HEK293T (cell line): ENCODE results near the gene SCAANT1.

ENCODE experiments used
- CTCF ChIA-PET: fragments of 350-600 bp; formaldehyde crosslinking; extraction: SDS; loops from one replicate; lab custom pipeline; 2021; ENCODE audit warnings: antibody characterized with exemption, inconsistent platforms; lab: Yijun Ruan, JAX
- POLR2A ChIA-PET: fragments of 350-600 bp; formaldehyde crosslinking; extraction: SDS; loops from one replicate; lab custom pipeline; 2020; ENCODE audit warnings: antibody characterized with exemption, inconsistent platforms; lab: Yijun Ruan, JAX
- DNase-seq: peaks from one replicate; pipeline ENCODE4 v3.0.0; 2012; ENCODE audit warnings: mixed read lengths; ENCODE audit errors: extremely low spot score
- ARNT ChIP-seq: fragments of 450-650 bp; IDR thresholded peaks from 2 replicates; pipeline ENCODE4 v1.6.1; 2017; ENCODE audit warnings: mild to moderate bottlenecking
- BHLHE40 ChIP-seq: fragments of 450-650 bp; IDR thresholded peaks from 2 replicates; pipeline ENCODE4 v1.6.1; 2016; ENCODE audit warnings: mild to moderate bottlenecking, moderate library complexity, borderline replicate concordance
- CTBP1 ChIP-seq: fragments of 450-650 bp; IDR thresholded peaks from 2 replicates; pipeline ENCODE4 v1.6.1; 2016; ENCODE audit warnings: borderline replicate concordance
- ELF4 ChIP-seq: fragments of 450-650 bp; IDR thresholded peaks from 2 replicates; pipeline ENCODE4 v1.6.1; 2017; ENCODE audit warnings: antibody characterized with exemption
- FOXA1 ChIP-seq: fragments of 450-650 bp; IDR thresholded peaks from 2 replicates; pipeline ENCODE4 v1.6.1; 2016; ENCODE audit warnings: mild to moderate bottlenecking
- FOXK2 ChIP-seq: fragments of 450-650 bp; IDR thresholded peaks from 2 replicates; pipeline ENCODE4 v1.6.1; 2016; ENCODE audit warnings: mild to moderate bottlenecking
- FOXM1 ChIP-seq: fragments of 450-650 bp; IDR thresholded peaks from 2 replicates; pipeline ENCODE4 v1.6.1; 2017; ENCODE audit warnings: mild to moderate bottlenecking, borderline replicate concordance
- HDGF ChIP-seq: fragments of 450-650 bp; IDR thresholded peaks from 2 replicates; pipeline ENCODE4 v1.6.1; 2017; ENCODE audit warnings: antibody characterized with exemption, borderline replicate concordance
- L3MBTL2 ChIP-seq: fragments of 450-650 bp; conservative IDR thresholded peaks from 2 replicates; pipeline ENCODE4 v1.6.1; 2016; ENCODE audit warnings: mild to moderate bottlenecking
- LEF1 ChIP-seq: fragments of 450-650 bp; IDR thresholded peaks from 2 replicates; pipeline ENCODE4 v1.6.1; 2017; ENCODE audit warnings: mild to moderate bottlenecking, borderline replicate concordance
- NFRKB ChIP-seq: fragments of 450-650 bp; IDR thresholded peaks from 2 replicates; pipeline ENCODE4 v1.6.1; 2016; ENCODE audit warnings: mild to moderate bottlenecking, moderate library complexity
- PKNOX1 ChIP-seq: fragments of 450-650 bp; IDR thresholded peaks from 2 replicates; pipeline ENCODE4 v1.6.1; 2016
- SP1 ChIP-seq: fragments of 450-650 bp; IDR thresholded peaks from 2 replicates; pipeline ENCODE4 v1.6.1; 2017
- SUZ12 ChIP-seq: fragments of 450-650 bp; IDR thresholded peaks from 2 replicates; pipeline ENCODE4 v1.6.1; 2016; ENCODE audit warnings: mild to moderate bottlenecking
- TARDBP ChIP-seq: fragments of 450-650 bp; IDR thresholded peaks from 2 replicates; pipeline ENCODE4 v1.6.1; 2016
- ZNF384 ChIP-seq: fragments of 450-650 bp; IDR thresholded peaks from 2 replicates; pipeline ENCODE4 v1.6.1; 2016

SCAANT1 gene

DNA sequence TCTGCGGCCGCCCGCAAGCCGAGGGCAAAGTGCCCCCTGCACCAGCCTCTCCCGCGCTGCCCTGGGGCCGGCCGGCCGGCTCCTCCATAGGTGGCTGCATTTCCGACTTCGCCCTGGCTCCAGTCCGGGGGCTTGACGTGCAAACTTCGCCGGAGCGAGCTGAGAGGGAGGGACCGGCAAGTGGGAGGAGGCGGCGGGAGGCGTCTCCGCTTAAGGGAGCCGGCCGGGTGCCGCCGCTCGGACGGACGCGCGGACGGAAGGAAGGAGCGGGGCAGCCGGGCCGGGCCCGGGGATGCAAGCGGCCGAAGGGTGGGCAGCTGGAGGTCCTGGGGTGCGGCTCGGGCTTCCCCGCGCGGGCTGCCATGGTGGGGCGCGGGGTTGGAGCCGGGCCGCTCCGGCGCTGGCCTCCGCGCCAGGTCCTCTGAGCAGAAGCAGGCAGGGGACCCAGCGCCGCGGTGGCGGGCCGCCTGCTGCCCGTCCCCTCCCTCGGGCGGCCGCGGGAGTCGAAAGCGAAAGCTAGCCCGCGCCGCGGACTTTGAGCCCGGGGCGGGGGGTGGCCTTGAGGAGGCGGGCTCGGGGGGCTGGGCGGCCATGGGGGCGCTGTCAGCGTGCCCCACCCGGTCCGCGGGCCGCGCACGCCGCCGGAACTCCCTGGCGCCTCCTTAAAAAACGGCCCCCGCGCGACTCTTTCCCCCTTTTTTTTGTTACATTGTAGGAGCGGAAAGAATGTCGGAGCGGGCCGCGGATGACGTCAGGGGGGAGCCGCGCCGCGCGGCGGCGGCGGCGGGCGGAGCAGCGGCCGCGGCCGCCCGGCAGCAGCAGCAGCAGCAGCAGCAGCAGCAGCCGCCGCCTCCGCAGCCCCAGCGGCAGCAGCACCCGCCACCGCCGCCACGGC, at the start of gene SCAANT1:
TSS of gene SCAANT1 (minus strand) at position 511 of the 895 bp plus-strand sequence.
- ChIA-PET CTCF (interaction anchor here (1.4 kb wide), 1 partner anchor 106 kb away, joined by 4 read pairs; no protein-coding TSS in a partner anchor), POLR2A (interaction anchor here (1.0 to 1.4 kb wide), 2 partner anchors 16 to 42 kb away, joined by 3 to 5 read pairs; no protein-coding TSS in a partner anchor)
- 0 out of 2 replicates have a peak, but pooled peaks have one; percentile 37 for TF ChIP-seq FOXM1
- TF ChIP-seq TARDBP = no peak
- TF ChIP-seq BHLHE40 = no peak
- no peak for TF ChIP-seq LEF1
- TF ChIP-seq ZNF384 = no peak
- DNase-seq = peak; percentile 81

DNA sequence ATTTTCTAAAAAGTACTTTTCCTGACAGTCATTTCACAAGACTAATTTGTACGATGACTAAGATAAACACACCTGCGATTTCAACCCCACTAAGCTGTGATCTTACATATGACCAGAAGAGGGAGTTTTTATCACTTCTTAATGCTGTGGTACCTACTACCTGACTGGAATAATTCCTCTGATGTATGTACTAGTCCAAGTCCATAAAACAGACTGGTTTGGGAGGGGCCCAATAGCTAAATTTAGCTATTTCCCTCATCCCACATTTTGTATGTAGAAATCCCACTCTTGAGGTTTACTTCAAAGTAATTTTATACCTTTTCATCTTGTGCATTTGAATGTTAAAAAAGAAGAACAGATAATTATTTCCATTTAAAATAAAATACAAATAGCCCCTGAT, 49.7 kb upstream of the SCAANT1 start:
- TF ChIP-seq ELF4 (no peak), TARDBP (no peak), FOXA1 (no peak), L3MBTL2 (no peak), ARNT (no peak), FOXM1 (no peak), NFRKB (no peak), FOXK2 (no peak), SUZ12 (no peak), CTBP1 (no peak), ZNF384 (no peak), LEF1 (no peak), BHLHE40 (no peak)
- DNase-seq = peak; percentile 46
- POLR2A ChIA-PET = no interaction called here
- CTCF ChIA-PET = interaction anchor here (0.6 to 1.6 kb wide), 9 partner anchors 10 to 316 kb away, joined by 3 to 7 read pairs (median 3); no protein-coding TSS in a partner anchor

DNA sequence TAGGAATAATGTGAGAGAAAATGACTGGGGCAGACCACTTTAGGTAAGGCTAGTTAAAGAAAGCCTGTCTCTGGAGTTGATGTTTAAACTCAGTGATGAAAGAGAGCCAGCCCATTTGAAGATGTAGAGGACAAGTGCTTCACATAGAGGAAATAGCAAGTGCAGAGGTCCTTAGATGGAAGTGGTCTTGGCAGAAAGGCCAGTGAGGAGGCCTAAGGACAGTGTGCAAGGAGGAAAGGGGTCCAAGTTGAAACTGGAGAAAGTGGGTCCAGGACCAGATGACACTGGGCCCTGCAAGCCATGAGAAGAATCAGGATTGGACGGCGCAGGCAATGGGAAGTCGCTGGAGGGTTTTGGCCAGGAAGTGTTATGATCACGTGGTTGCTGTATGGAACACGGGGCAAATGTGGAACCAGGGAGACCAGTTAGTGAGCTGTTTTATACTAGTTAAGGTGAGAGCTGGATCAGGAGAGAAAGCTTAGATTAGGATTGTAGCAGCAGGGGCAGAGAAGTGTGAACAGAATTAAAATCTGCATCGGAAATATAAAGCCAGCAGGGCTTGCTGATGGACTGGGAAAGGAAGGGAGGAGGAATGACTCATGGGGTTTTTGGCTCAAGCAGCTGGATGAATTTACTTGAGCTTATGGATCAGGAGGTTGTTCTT, 48.0 kb upstream of the SCAANT1 start:
- TF ChIP-seq CTBP1 = no peak
- TF ChIP-seq SUZ12 = no peak
- TF ChIP-seq L3MBTL2 = peak; percentile 27; the same call in 1 of the 2 replicates
- TF ChIP-seq ZNF384 = no peak
- peak; percentile 25 for DNase-seq
- CTCF ChIA-PET = interaction anchor here (0.7 kb wide), 1 partner anchor 32 kb away, joined by 4 read pairs; no protein-coding TSS in a partner anchor
- POLR2A ChIA-PET = no interaction called here

DNA sequence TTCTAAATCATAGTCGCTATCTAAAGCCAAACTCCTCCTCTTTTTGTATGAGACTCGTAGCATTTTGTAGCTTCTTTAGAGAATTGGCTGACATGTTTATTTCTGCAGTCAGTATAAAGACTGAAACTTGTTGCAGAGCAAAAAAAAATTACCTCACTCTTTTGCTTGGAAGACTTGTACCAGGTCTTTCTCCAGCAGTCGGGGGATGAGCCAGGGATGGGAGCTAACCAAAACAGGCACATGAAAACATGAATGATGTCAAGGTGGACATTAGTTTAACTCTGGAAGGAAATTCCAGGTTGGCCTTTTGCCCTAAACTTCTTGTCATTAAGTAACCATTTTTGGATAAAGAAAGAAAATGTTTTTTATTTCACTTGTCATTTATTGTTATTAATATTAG, 47.0 kb upstream of the SCAANT1 start:
- TF ChIP-seq BHLHE40 (no peak), ELF4 (no peak), TARDBP (no peak), SP1 (no peak), ZNF384 (no peak), L3MBTL2 (no peak)
- POLR2A ChIA-PET = no interaction called here
- CTCF ChIA-PET = no interaction called here
- DNase-seq = no peak

DNA sequence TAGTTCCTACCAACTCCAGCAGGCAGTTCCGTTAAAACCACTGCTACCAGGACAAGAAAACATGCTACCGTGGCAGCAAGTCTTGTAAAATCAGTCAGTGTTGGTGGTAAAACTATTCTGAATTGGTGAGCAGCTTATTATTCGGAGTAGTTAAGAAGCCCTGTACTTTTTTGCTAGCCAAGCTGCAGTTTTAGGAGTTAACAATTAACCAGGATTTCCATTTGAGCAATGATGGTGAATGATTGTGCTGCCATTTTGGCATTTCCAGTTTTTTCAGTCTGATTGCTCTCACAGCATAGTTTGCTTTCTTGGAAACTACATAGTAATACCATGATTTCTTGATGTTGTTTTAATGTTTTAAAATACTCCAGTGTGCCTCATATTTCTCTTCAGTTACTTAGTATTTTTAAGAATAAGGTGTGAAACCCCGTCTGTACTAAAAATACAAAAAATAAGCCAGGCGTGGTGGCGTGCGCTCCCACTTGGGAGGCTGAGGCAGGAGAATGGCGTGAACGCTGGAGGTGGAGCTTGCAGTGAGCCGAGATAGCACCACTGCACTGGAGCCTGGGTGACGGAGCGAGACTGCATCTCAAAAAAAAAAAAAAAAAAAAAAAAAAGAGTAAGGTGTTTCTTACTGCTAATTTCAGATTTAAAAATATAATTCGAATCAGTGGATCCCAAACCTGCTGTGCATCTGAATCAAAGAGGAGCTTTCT, 43.8 kb upstream of the SCAANT1 start:
- ChIA-PET POLR2A (no interaction called here), CTCF (no interaction called here)
- DNase-seq = no peak
- no peak for TF ChIP-seq FOXK2
- TF ChIP-seq L3MBTL2 = no peak
- no peak for TF ChIP-seq FOXA1
- no peak for TF ChIP-seq SUZ12
- TF ChIP-seq NFRKB = no peak
- no peak for TF ChIP-seq ARNT
- no peak for TF ChIP-seq FOXM1
- no peak for TF ChIP-seq HDGF
- TF ChIP-seq ZNF384 = no peak
- no peak for TF ChIP-seq TARDBP
- no peak for TF ChIP-seq PKNOX1
- no peak for TF ChIP-seq BHLHE40
- no peak for TF ChIP-seq SP1
- TF ChIP-seq CTBP1 = no peak
- TF ChIP-seq LEF1 = no peak
- TF ChIP-seq ELF4 = no peak

DNA sequence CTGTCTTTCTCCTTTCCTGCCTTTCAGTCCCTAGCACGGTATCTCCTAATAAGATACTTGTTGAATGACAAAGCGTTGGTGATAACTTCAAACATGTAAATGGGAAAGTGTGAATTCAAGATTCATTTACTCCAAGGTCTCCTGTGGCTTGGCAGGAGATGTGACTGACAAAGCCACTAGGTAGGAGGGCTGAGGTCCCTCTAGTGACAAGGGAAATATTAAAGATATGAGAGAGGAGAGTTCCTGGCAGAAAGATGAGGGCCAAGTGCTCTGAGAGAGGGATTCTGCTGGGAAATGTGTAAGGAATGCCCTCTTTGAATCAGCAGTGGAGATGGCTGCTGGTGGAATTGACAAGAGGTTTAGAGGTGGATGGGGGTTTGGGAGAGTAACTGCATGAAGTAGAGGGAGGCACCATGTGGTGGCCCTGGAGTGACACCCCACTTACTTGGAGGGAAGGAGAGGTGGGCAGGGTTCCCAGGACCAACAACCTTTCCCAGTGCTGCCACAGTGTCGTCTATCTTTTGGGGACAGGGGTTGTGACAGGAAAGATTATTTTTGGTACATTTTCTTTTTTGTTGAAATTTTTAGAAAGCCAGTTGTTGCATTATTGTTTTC, 43.0 kb upstream of the SCAANT1 start:
- CTCF ChIA-PET = no interaction called here
- POLR2A ChIA-PET = no interaction called here
- TF ChIP-seq L3MBTL2 = no peak
- TF ChIP-seq CTBP1 = no peak
- TF ChIP-seq ZNF384 = no peak
- no peak for TF ChIP-seq SP1
- TF ChIP-seq FOXM1 = no peak
- TF ChIP-seq PKNOX1 = no peak
- no peak for TF ChIP-seq FOXA1
- TF ChIP-seq FOXK2 = no peak
- no peak for TF ChIP-seq HDGF
- DNase-seq = no peak
